ENCODE measurements around the gene MRPL14.

- TF ChIP-seq EZH2 (IDR thresholded peaks at IDR 0.05; ENCODE audit: low read length), result no peak
- peak; percentile 96 to 98 (median 97) for TF ChIP-seq CTCF (optimal IDR thresholded peaks at IDR 0.05 in 1 of 3, IDR thresholded peaks at IDR 0.05 in 1 of 3, conservative IDR thresholded peaks at IDR 0.05 in 1 of 3; ENCODE audit: extremely low read depth in 1 of 3, insufficient read depth in 2 of 3, low read length in 3 of 3)
These were observed 24.3 kb upstream of the MRPL14 start for GRCh38 chr6:44151348-44152108.
